ENCODE results near the gene BRINP2.

The BRINP2 gene

DNA sequence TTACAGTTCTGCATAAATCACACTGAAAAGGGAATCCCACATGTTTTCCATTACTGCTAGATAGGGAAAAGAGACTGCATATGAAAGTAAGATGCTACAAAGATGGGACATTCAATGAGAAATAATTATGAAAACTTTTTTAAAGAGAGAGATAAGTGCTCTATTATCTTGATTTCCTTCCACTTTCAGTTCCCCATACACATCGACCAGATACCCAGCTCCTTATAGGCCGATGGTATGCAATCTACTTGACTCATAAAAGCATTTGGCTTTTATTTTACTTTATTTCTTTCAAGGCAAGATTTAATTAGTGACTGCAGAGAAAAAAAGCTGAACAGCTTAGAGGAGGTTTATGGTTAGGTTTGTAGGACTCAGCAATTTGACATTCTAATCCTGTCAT lies 13.1 kb downstream of the BRINP2 start:
- H3K4me3 Mint-ChIP-seq: no peak overlapping the region
- no peaks in the 10 kb centered on the region for H3K36me3 Mint-ChIP-seq (ENCODE audit: low read depth)
- H3K9me3 Mint-ChIP-seq: peaks cover 4% of the 10 kb centered on the region
- no peak overlapping the region for H3K27ac Mint-ChIP-seq
- peaks cover 33% of the 10 kb centered on the region for H3K27me3 Mint-ChIP-seq
- no peaks in the 10 kb centered on the region for H3K4me1 Mint-ChIP-seq (ENCODE audit: low read depth)

DNA sequence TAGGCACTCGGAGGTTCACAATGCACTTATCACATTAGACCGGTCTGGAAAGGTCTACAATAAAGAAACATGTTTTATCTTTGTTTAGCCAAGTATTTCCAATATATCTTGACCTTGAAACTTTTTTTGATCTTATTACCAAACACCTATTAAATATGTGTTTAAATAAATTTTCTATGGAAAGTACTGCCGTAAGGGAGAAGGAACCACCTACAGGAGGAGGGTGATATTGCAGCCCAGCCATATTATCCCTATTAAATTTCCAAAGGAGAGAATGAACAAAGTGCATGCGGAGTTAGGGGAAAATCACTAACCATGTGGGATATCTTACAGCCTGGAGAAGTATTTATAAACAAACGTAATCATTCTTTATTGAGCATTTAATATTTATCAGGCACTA lies 14.5 kb downstream of the BRINP2 start:
- peaks cover 4% of the 10 kb centered on the region for H3K9me3 Mint-ChIP-seq
- H3K27me3 Mint-ChIP-seq: peaks cover 32% of the 10 kb centered on the region
- no peak overlapping the region for H3K4me3 Mint-ChIP-seq
- H3K27ac Mint-ChIP-seq: no peak overlapping the region
- no peaks in the 10 kb centered on the region for H3K4me1 Mint-ChIP-seq (ENCODE audit: low read depth)
- H3K36me3 Mint-ChIP-seq (ENCODE audit: low read depth): no peaks in the 10 kb centered on the region

DNA sequence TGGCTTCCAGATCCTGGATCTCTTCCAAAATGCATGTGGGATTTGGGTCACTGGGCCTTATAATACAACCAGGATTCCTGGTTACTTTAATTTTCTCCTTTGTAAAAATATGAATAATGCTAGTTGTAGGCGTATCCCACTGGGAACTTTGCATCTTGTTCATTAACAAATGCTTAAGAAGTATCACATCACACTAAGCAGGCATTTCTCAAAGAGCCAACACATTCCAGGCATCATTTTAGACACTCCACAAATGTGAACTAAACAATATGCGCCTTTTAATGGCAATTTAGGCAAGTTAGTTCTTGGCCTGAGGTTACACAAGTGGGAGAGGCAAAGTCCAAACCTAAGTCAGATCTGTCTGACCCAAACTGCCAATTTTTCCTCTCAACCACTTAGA lies 15.9 kb downstream of the BRINP2 start:
- Mint-ChIP-seq H3K4me1 (ENCODE audit: low read depth) (no peaks in the 10 kb centered on the region), H3K27me3 (peaks cover 19% of the 10 kb centered on the region), H3K9me3 (peaks cover 4% of the 10 kb centered on the region), H3K36me3 (ENCODE audit: low read depth) (no peaks in the 10 kb centered on the region), H3K27ac (no peak overlapping the region), H3K4me3 (no peak overlapping the region)

DNA sequence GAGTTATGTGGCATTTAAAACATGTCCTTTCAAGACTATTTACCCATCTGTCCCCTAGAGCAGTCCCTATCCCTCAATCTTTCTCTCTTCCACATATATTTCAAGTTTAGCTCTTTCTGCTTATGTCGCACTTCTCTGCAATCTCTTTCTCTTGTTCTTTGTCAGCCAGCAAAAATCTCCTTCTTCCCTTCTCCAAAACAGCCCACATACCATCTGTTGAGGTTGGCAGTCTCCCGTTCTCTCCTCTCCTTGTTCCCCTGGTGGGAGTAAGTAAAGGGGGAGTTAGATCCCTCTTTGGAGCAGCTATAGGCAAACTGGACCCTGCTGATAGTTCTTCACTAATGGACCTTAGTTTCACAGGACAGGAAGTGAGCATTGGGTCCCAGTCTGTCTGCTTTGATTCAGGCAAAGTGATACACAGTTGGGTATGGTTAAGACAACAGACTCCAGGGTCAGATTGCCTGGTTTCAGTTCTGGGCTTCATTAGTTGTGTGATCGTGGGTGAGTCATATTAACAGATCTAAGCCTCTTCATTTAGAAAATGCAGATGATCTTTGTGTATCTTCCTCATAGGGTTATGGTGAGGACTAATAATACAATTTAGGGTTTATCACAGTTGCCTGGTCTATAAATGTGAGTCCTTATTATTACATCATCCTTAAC lies 19.7 kb downstream of the BRINP2 start:
- Mint-ChIP-seq H3K27ac (no peak overlapping the region), H3K9me3 (peaks cover 4% of the 10 kb centered on the region), H3K4me3 (no peak overlapping the region), H3K4me1 (ENCODE audit: low read depth) (no peaks in the 10 kb centered on the region), H3K36me3 (ENCODE audit: low read depth) (no peaks in the 10 kb centered on the region), H3K27me3 (no peaks in the 10 kb centered on the region)

DNA sequence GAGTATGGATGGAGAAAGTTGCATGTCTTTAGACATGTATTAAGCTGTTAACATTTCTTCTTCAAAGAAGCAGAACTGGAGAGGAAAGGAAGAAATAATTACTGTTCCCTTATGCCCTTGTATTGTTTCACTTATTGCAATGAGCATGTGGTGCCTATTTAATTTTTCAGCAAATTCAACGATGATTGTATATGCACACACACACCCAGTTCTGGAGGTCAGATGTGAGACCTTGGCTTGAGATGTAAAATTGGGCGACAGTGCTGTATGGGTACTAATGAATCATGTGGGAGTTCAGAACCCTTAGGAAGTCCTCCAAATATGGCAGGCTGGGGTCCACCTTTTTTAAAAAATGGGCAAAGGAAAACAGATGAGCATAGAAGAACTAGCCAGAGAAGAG lies 27.5 kb downstream of the BRINP2 start:
- Mint-ChIP-seq H3K4me1 (ENCODE audit: low read depth) (no peaks in the 10 kb centered on the region), H3K27me3 (no peaks in the 10 kb centered on the region), H3K9me3 (peaks cover 10% of the 10 kb centered on the region), H3K4me3 (no peak overlapping the region), H3K36me3 (ENCODE audit: low read depth) (no peaks in the 10 kb centered on the region), H3K27ac (no peak overlapping the region)

DNA sequence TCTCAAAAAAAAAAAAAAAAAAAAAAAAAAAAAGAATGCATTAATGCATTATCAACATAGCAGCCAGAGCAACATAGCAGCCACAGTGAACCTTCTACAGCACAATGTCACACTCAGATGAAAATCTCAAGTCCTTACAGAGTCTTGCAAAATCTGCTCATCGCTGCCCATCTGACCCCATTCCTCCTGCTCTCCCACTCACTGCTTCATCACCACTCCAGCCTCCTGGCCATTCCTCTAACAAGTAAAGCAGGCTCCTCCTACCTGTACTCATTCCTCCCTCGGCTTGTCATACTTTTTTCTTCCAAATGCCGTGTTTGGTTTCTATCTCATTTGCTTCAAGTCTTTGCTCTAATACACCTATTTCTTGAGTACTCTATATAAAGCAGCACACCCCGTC lies 29.5 kb downstream of the BRINP2 start:
- no peak overlapping the region for H3K4me3 Mint-ChIP-seq
- no peaks in the 10 kb centered on the region for H3K27me3 Mint-ChIP-seq
- peaks cover 10% of the 10 kb centered on the region for H3K9me3 Mint-ChIP-seq
- H3K36me3 Mint-ChIP-seq (ENCODE audit: low read depth): no peaks in the 10 kb centered on the region
- H3K27ac Mint-ChIP-seq: no peak overlapping the region
- H3K4me1 Mint-ChIP-seq (ENCODE audit: low read depth): no peaks in the 10 kb centered on the region

DNA sequence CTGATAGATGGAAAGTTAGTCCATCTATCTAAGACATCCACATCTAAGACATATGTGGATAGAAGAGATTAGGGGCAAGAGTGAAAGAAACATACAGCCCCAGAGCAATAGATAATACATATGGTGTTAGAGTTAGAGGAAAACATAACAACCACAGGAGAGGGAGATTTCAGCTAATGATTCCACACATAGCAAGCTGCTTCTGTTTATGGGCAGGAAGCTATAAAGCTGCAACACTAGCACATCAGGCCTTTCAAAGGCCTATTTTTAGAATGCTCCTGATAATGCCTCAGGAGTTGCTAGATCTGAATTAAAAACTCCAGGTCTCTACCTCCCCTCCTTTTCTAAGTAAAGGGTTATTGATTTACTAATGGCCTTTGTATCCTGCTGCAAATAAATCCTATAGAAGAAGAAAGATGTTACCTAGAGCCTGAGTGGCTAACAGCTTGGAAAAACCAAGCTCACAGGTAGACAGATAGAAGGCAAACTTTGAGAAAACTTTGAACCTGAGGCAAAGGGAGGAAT lies 36.1 kb downstream of the BRINP2 start:
- H3K9me3 Mint-ChIP-seq: no peaks in the 10 kb centered on the region
- no peak overlapping the region for H3K27ac Mint-ChIP-seq
- no peak overlapping the region for H3K4me3 Mint-ChIP-seq
- no peaks in the 10 kb centered on the region for H3K36me3 Mint-ChIP-seq (ENCODE audit: low read depth)
- H3K27me3 Mint-ChIP-seq: no peaks in the 10 kb centered on the region
- no peaks in the 10 kb centered on the region for H3K4me1 Mint-ChIP-seq (ENCODE audit: low read depth)

DNA sequence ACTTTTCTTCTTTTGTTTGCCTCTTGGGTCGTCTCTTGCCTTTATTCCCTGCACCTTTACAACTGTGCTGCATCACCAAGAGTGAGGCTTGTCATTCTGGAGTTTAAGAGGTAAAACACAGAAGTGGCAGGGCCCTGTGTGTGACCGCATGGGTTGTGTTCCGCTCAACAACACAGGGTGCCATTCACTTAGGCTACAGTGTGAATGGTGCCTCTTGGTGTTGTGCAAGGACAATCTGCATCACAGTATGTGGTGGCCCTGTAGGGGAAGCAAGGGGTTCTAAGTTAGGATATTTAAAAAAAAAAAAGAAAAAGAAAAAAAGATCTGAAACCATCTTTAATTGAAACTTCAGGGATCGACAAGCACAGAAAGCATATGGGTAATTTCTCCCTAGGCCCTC lies 38.2 kb downstream of the BRINP2 start:
- no peak overlapping the region for H3K4me3 Mint-ChIP-seq
- no peaks in the 10 kb centered on the region for H3K27me3 Mint-ChIP-seq
- H3K36me3 Mint-ChIP-seq (ENCODE audit: low read depth): no peaks in the 10 kb centered on the region
- H3K27ac Mint-ChIP-seq: no peak overlapping the region
- H3K4me1 Mint-ChIP-seq (ENCODE audit: low read depth): no peaks in the 10 kb centered on the region
- no peaks in the 10 kb centered on the region for H3K9me3 Mint-ChIP-seq

DNA sequence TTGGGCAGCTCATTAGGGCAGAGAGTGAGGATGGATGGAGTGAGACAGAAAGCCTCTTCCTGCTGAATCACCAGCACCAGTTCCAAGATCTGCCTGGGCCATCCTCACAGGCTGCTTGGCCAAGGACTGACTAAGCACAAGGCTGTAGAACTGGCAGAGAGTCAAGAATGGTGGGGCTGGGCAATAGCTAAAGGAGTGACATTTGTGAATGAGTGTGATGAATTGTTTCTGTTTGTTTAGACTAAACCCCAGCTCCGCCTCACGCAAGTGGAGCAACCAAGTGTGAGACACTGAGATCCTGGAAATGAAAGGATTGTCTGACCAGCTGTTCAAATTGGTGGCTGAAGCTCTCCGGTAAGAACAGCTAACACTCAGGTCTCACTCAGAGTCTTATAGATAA lies 38.6 kb downstream of the BRINP2 start:
- Mint-ChIP-seq H3K27me3 (no peaks in the 10 kb centered on the region), H3K36me3 (ENCODE audit: low read depth) (no peaks in the 10 kb centered on the region), H3K4me1 (ENCODE audit: low read depth) (no peaks in the 10 kb centered on the region), H3K4me3 (no peak overlapping the region), H3K9me3 (no peaks in the 10 kb centered on the region), H3K27ac (no peak overlapping the region)

DNA sequence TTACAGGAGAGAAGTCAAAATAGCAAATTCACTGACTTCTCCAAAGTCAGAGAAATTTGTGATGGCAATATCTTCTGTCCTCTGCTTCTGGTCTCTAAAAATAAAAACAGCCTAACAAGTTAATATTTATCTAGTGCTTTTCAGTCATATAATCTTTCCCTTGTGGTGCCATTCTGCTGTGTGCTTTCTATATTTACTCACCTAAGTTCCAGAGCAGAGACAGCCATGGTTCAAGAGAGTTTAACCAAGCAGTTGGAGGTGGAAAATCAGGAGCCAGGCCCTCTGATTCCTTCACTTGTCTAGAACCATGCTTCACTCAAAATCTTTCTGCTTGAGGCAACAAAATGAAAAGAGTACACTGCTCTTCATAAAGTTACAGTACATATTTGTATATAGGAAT lies 39.3 kb downstream of the BRINP2 start:
- no peaks in the 10 kb centered on the region for H3K4me1 Mint-ChIP-seq (ENCODE audit: low read depth)
- no peaks in the 10 kb centered on the region for H3K9me3 Mint-ChIP-seq
- H3K36me3 Mint-ChIP-seq (ENCODE audit: low read depth): no peaks in the 10 kb centered on the region
- no peak overlapping the region for H3K4me3 Mint-ChIP-seq
- H3K27ac Mint-ChIP-seq: no peak overlapping the region
- no peaks in the 10 kb centered on the region for H3K27me3 Mint-ChIP-seq

DNA sequence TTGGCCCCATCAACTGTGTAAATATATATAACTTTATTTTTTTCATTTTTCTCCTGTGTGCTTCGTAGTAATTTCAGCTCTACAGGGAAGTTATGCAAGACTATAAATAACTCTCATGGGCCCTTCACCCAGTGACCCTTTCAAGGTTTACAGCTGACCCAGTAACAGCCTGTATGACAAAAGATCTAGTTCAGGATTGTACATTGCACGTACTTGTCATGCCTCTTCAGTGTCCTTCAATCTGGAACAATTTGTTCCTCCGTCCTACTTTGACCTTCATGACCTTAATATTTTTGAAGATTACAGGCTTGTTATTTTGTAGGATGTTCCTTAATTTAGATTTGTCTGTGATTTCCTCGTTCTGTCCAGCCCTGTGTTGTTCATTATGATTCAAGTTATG lies 40.5 kb downstream of the BRINP2 start:
- Mint-ChIP-seq H3K4me3 (no peak overlapping the region), H3K27me3 (no peaks in the 10 kb centered on the region), H3K4me1 (ENCODE audit: low read depth) (no peaks in the 10 kb centered on the region), H3K9me3 (no peaks in the 10 kb centered on the region), H3K36me3 (ENCODE audit: low read depth) (no peaks in the 10 kb centered on the region), H3K27ac (no peak overlapping the region)

DNA sequence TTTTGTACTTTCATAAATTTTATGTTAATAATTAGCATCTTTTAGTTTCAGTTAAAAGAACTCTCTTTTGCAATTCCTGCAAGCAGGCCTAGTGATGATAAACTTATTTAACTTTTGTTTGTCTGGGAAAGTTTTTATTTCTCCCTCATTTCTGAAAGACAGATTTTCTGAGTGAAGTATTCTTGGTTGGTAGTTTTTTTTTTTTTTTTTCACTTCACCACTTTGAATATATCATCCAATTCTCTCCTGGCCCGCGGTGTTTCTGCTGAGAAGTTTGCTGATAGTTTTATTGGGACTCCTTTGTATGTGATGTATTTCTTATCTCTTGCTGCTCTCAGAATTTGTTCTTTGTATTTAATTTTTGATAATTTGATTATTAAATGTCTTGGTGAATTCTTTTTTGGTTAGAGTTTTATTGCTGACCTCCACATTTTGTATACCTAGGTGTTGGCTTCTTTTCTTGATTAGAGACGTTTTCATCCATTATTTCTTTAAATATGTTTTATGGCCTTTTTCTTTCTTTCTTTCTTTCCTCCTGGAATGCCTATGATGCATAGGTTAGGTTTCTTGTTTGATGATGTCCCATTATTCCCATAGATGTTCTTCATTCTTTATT lies 45.9 kb downstream of the BRINP2 start:
- H3K27ac Mint-ChIP-seq: no peak overlapping the region
- H3K9me3 Mint-ChIP-seq: peaks cover 4% of the 10 kb centered on the region
- no peak overlapping the region for H3K4me3 Mint-ChIP-seq
- no peaks in the 10 kb centered on the region for H3K4me1 Mint-ChIP-seq (ENCODE audit: low read depth)
- H3K27me3 Mint-ChIP-seq: no peaks in the 10 kb centered on the region
- no peaks in the 10 kb centered on the region for H3K36me3 Mint-ChIP-seq (ENCODE audit: low read depth)

DNA sequence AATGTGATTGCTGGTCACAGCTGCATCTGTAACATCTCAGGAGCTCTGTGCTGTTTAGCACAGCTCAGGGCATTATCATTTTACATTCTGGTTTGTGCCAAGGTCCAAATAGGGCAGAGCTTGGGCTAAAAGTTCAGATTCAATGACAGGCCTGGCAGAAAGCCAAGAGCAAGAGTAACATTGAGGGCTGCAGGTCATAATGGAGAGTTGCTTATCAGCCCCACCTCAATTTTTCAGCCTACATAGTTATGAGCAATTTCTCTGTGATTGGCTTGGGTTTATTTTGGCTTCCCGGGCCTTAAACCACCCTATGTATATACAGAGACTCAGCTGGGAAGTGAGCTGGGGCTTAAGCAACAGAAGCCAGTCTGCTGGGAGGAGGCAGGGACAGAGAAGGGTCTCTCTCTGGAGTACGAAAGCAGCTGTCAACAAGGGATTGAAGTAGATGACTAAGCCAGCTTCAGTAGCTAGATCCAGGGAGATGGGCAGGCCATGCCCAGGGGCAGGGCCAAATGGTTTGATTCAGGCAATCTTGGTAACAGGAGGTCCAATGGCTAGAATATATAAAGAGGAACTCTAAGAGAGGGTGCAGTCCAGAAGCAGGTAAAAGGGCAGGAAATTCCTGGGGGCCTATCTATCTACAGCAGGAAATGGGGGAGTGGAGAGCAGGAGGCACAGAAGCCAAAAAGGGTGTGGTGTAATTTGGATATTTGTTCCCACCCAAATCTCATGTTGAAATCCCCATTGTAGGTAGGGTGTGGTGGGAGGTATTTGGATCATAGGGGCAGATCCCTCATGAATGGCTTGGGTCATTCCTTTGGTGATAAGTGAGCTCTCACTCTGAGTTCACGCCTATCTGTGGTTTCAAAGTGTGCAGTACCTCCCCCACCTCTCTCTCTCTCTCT lies 49.0 kb downstream of the BRINP2 start:
- Mint-ChIP-seq H3K4me3 (no peak overlapping the region), H3K4me1 (ENCODE audit: low read depth) (no peaks in the 10 kb centered on the region), H3K36me3 (ENCODE audit: low read depth) (no peaks in the 10 kb centered on the region), H3K27ac (no peak overlapping the region), H3K27me3 (no peaks in the 10 kb centered on the region), H3K9me3 (peaks cover 4% of the 10 kb centered on the region)

DNA sequence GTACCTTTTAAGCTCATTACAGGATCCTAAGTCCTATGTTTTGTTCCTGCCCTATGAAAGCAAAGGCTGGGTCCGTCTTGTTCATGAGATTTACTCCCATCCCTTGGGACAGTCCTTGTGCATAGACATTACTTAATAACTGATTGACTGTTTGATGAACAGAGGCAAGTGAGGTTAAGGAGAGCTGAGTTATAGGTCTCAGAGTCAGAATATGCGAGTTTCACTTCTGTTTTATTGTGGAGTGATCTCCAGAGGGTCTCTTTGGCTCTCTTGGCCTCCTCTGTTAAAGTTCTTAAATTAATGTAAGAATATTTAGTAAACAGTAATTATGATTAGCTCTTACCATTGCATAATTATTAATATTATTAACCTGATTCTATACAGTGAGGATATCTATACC lies 52.6 kb downstream of the BRINP2 start:
- H3K9me3 Mint-ChIP-seq: no peaks in the 10 kb centered on the region
- H3K4me1 Mint-ChIP-seq (ENCODE audit: low read depth): no peaks in the 10 kb centered on the region
- no peaks in the 10 kb centered on the region for H3K36me3 Mint-ChIP-seq (ENCODE audit: low read depth)
- H3K27ac Mint-ChIP-seq: no peak overlapping the region
- H3K4me3 Mint-ChIP-seq: no peak overlapping the region
- no peaks in the 10 kb centered on the region for H3K27me3 Mint-ChIP-seq

DNA sequence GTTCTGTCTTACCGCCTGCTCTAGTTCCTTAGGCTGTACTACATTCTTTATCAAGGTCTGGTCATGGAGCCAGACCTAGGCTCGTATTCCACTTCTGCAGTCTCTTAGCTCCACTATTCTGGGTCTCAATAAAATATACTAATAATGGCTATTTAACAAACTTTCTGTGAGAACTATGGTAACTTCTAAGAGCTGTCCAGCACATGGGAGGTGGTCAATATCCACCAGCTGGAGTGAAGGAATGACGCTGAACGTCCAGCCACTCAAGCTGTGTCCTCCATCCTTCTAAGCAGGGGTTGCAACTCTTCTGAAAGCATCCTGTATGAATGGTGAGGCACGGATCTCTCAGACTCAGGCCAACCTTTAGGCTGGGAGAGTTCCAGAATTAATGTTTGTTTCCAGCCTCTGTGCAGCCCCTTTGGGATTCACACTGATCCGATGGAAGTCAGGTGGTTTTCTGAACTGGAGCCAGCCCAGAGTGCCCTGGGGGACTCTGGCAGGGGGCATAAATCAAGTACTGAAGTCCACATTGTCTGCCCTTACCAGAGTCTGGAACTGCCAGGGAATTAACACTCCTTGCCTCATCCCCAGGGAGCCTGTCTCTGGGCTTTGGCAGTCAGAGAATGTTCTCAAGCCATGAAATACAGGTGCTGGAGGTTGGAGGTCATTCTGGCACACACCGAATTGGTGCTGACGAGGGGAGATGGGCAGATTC lies 57.4 kb downstream of the BRINP2 start:
- no peaks in the 10 kb centered on the region for H3K36me3 Mint-ChIP-seq (ENCODE audit: low read depth)
- H3K27me3 Mint-ChIP-seq: no peaks in the 10 kb centered on the region
- H3K4me3 Mint-ChIP-seq: no peak overlapping the region
- no peaks in the 10 kb centered on the region for H3K4me1 Mint-ChIP-seq (ENCODE audit: low read depth)
- H3K9me3 Mint-ChIP-seq: peaks cover 8% of the 10 kb centered on the region
- H3K27ac Mint-ChIP-seq: no peak overlapping the region
